GM12891 (cell line): ENCODE results near the gene ACYP1.

Source experiments
- PAX5 ChIP-seq: IDR thresholded peaks from 2 replicates; pipeline ENCODE4 v1.6.1; 2011; ENCODE audit warnings: low read length, moderate library complexity, mild to moderate bottlenecking; ENCODE audit not compliant: insufficient read depth, severe bottlenecking
- POLR2A ChIP-seq: IDR thresholded peaks from 2 replicates; pipeline ENCODE4 v1.6.1; 2011; ENCODE audit warnings: low read depth, low read length, control low read depth
- POLR2AphosphoS5 ChIP-seq: IDR thresholded peaks from 2 replicates; pipeline ENCODE4 v1.6.1; 2011; ENCODE audit warnings: low read depth, low read length, control low read depth
- POU2F2 ChIP-seq: IDR thresholded peaks from 2 replicates; pipeline ENCODE4 v1.6.1; 2011; ENCODE audit warnings: low read depth, mild to moderate bottlenecking, control low read depth, low read length, moderate library complexity
- SPI1 ChIP-seq: IDR thresholded peaks from 2 replicates; pipeline ENCODE4 v1.6.1; 2011; ENCODE audit warnings: low read depth, low read length, control low read depth
- TAF1 ChIP-seq: IDR thresholded peaks from 2 replicates; pipeline ENCODE4 v1.6.1; 2011; ENCODE audit warnings: low read depth, low read length, control low read depth

DNA sequence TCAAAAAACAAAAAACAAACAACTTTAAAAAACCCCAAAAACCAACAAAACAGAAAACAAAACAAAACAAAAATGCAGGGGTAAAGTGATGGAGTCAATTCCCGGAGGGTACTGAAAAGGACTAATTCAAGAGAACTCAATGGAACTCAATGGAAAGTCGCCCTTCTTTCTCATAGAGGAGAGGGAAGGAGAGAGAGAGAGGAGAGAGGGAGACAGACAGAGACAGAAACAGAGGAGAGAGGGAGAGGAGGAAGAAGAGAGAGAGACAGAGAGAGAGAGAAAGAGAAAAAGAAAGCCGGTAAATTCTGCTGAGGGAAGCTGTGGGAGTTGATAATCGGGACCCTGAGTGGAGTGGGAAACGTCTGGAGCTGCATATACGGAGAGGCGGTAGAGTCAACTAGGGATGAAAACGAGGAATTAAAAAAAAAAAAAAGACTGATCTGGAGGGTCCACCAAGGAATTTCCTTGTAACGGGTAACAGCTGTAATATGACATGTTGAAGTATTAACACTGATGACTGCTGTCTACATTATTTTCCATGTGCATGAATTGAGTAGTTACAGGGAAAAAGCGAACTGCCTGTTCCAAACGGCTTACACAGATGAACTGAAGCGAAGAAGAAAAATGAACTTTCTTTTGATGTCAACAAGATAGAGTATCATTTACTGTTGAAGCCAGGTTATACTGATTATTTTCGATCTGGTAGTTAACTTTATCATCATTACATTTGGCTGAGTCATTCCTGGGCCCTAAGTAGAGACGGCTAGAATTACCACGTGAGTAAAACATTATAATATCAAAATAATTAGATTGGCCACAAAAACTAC, 4.7 kb upstream of the ACYP1 start:
- no peak for TF ChIP-seq POLR2A
- no peak for TF ChIP-seq SPI1
- TF ChIP-seq TAF1 = no peak
- TF ChIP-seq POLR2AphosphoS5 = no peak
- TF ChIP-seq POU2F2 = no peak
- TF ChIP-seq PAX5 = no peak
